Lower lobe of right lung (tissue), 2 donors: ENCODE results near the gene PXYLP1. TPM values are rescaled to one million over a fixed set of nuclear protein-coding genes. Genes with fewer than 3 reads are reported as not detected.
A peak's percentile ranks its signal among the peaks of the same experiment; 100 is the strongest.

Experiments
- ATAC-seq, 2 donors: fragments of 200-7000 bp; cut with Tn5 transposase; one replicate each; pipeline ENCODE4 v1.9.1; 2020 to 2022; ENCODE audit warnings: mild to moderate bottlenecking in 2 of 2, moderate library complexity in 2 of 2
- DNase-seq: peaks from one replicate; pipeline ENCODE4 v3.0.0-alpha.2; 2020
- H3K27ac ChIP-seq: fragments of 200-600 bp; one replicate; pipeline ENCODE4 v1.8.0; 2022
- H3K27me3 ChIP-seq: fragments of 200-600 bp; one replicate; pipeline ENCODE4 v1.8.0; 2022; ENCODE audit warnings: low read depth
- H3K36me3 ChIP-seq: fragments of 200-600 bp; one replicate; pipeline ENCODE4 v1.8.0; 2022; ENCODE audit warnings: mild to moderate bottlenecking
- H3K4me1 ChIP-seq: fragments of 200-600 bp; one replicate; pipeline ENCODE4 v1.8.0; 2022
- H3K4me3 ChIP-seq: fragments of 200-600 bp; one replicate; pipeline ENCODE4 v1.8.0; 2022; ENCODE audit warnings: mild to moderate bottlenecking
- H3K9me3 ChIP-seq: fragments of 200-600 bp; one replicate; pipeline ENCODE4 v1.8.0; 2022
- intact Hi-C: fragments of 100-400 bp; cut with DNase I; formaldehyde crosslinking; loops from one replicate; pipeline ENCODE4 v1.11.0; 2022
- total RNA-seq: library from RNA; stranded (reverse); fragmentation: NEBNext Ultra II Directional; extraction: Animal tissue kit (Norgen Biotek cat#: 25700); gene quantifications from one replicate; pipeline ENCODE4 v1.2.1, GENCODE V29; 2021
- TF ChIP-seq, protein P1 (sequence below): fragments of 200-600 bp; IDR thresholded peaks from one replicate; pipeline ENCODE4 v1.8.0; 2022; ENCODE audit warnings: antibody characterized with exemption, mild to moderate bottlenecking
- donor health status: DM: no; HTN: yes; CAD: no; lungs with severe emphysema.

PXYLP1 gene
- total RNA-seq, 1 donor from 2014 or later: 8.9 TPM

DNA sequence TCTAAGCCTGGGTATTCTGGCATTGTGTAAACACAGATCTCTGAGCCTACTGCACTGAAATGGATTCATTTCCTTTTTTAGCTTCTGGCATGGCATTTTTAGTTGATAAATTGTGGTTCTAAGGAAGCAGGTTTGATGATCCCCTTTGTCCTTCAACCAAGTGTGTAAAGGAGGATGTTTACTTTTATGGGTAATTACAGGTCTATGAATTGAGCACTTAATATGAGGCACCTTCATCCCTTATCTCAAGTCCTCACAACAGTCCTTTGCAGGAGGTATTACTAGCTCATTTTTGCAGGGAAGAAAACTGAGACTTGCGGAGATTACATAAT, 105.9 kb downstream of the PXYLP1 start:
- Histone ChIP-seq H3K9me3 (no peaks in the 10 kb centered on the region), H3K4me3 (no peak overlapping the region), H3K27me3 (no peaks in the 10 kb centered on the region), H3K36me3 (no peaks in the 10 kb centered on the region), H3K4me1 (peaks cover 10% of the 10 kb centered on the region), H3K27ac (no peak overlapping the region)
- ATAC-seq (no peak), DNase-seq (no peak)
- TF ChIP-seq, protein P1, sequence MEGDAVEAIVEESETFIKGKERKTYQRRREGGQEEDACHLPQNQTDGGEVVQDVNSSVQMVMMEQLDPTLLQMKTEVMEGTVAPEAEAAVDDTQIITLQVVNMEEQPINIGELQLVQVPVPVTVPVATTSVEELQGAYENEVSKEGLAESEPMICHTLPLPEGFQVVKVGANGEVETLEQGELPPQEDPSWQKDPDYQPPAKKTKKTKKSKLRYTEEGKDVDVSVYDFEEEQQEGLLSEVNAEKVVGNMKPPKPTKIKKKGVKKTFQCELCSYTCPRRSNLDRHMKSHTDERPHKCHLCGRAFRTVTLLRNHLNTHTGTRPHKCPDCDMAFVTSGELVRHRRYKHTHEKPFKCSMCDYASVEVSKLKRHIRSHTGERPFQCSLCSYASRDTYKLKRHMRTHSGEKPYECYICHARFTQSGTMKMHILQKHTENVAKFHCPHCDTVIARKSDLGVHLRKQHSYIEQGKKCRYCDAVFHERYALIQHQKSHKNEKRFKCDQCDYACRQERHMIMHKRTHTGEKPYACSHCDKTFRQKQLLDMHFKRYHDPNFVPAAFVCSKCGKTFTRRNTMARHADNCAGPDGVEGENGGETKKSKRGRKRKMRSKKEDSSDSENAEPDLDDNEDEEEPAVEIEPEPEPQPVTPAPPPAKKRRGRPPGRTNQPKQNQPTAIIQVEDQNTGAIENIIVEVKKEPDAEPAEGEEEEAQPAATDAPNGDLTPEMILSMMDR: no peak
- intact Hi-C loops: no loop called here

- H3K27me3 ChIP-seq: no peaks in the 10 kb centered on the region
- no peak overlapping the region for H3K27ac ChIP-seq
- no peak overlapping the region for H3K4me3 ChIP-seq
- H3K36me3 ChIP-seq: no peaks in the 10 kb centered on the region
- ATAC-seq (no peak), DNase-seq (no peak)
- peaks cover 9% of the 10 kb centered on the region for H3K4me1 ChIP-seq
- TF ChIP-seq, protein P1: no peak
- intact Hi-C loops: no loop called here
- H3K9me3 ChIP-seq: no peaks in the 10 kb centered on the region
Measured at GRCh38 chr3:141337991-141338390, 106.4 kb downstream of the PXYLP1 start.

GRCh38 chr3:141338881-141339280, 107.3 kb downstream of the PXYLP1 start:
- Histone ChIP-seq H3K4me1 (peaks cover 9% of the 10 kb centered on the region), H3K27ac (no peak overlapping the region), H3K27me3 (no peaks in the 10 kb centered on the region), H3K9me3 (no peaks in the 10 kb centered on the region), H3K36me3 (no peaks in the 10 kb centered on the region), H3K4me3 (no peak overlapping the region)
- intact Hi-C loops: no loop called here
- ATAC-seq: no peak
- DNase-seq: no peak
- TF ChIP-seq, protein P1: no peak

GRCh38 chr3:141341536-141341935, 109.9 kb downstream of the PXYLP1 start:
- no peak for DNase-seq
- H3K27ac ChIP-seq: no peak overlapping the region
- H3K9me3 ChIP-seq: no peaks in the 10 kb centered on the region
- H3K27me3 ChIP-seq: no peaks in the 10 kb centered on the region
- intact Hi-C loops: no loop called here
- no peaks in the 10 kb centered on the region for H3K36me3 ChIP-seq
- TF ChIP-seq, protein P1: no peak
- H3K4me3 ChIP-seq: no peak overlapping the region
- no peak for ATAC-seq
- peaks cover 8% of the 10 kb centered on the region for H3K4me1 ChIP-seq

GRCh38 chr3:141342386-141342785, 110.8 kb downstream of the PXYLP1 start:
- Histone ChIP-seq H3K4me3 (no peak overlapping the region), H3K4me1 (no peaks in the 10 kb centered on the region), H3K27ac (no peak overlapping the region), H3K9me3 (no peaks in the 10 kb centered on the region), H3K27me3 (no peaks in the 10 kb centered on the region), H3K36me3 (no peaks in the 10 kb centered on the region)
- DNase-seq (no peak), ATAC-seq (peak; percentile 40 to 58)
- intact Hi-C loops: no loop called here
- TF ChIP-seq, protein P1: no peak

GRCh38 chr3:141343077-141343476, 111.5 kb downstream of the PXYLP1 start:
- no peaks in the 10 kb centered on the region for H3K27me3 ChIP-seq
- H3K36me3 ChIP-seq: no peaks in the 10 kb centered on the region
- H3K27ac ChIP-seq: no peak overlapping the region
- DNase-seq (no peak), ATAC-seq (no peak)
- no peaks in the 10 kb centered on the region for H3K4me1 ChIP-seq
- no peak overlapping the region for H3K4me3 ChIP-seq
- TF ChIP-seq, protein P1: no peak
- intact Hi-C loops: no loop called here
- H3K9me3 ChIP-seq: no peaks in the 10 kb centered on the region
